NCI-H2029 (cell line): ENCODE results near the gene RRAGC.
"Not testable (repeated sequence)": the region's sequence is repeated elsewhere in the genome, so short reads cannot be mapped to it uniquely, and the experiment has no call there.

Source experiments
- DNase-seq: peaks from one replicate; lab custom pipeline; 2025; lab: John Stamatoyannopoulos, UW

The RRAGC gene

GRCh38 chr1:38858833-38859560 lies 575 bp downstream of the RRAGC start:
- DNase-seq, result peak; percentile 96

- DNase-seq, result no peak
Measured at GRCh38 chr1:38852780-38853179, 6.8 kb downstream of the RRAGC start.

GRCh38 chr1:38848071-38848470 lies 11.5 kb downstream of the RRAGC start:
- no peak for DNase-seq

- no peak for DNase-seq
Measured at GRCh38 chr1:38846210-38846609, 13.4 kb downstream of the RRAGC start.

- DNase-seq, result not testable (repeated sequence)
Measured at GRCh38 chr1:38845088-38845487, 14.5 kb downstream of the RRAGC start.

DNA sequence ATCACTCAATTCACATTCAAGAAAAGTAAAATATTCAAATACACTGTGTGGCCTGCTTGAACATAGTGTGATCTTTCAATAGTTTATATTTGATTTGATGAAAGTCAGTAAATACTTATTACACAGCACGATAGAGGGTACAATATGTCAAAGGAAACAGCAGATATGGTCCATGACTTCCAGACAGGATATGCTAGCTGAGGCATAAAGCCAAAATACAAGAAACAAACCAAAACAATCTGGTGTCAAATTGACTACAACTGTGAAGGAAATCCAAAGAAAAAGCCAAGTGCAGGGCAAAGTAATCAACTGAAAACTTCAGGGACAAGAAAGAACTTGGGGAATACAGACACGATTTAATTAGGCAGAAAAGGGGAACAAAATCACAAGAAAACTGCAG lies 19.3 kb downstream of the RRAGC start:
- DNase-seq, result no peak

DNA sequence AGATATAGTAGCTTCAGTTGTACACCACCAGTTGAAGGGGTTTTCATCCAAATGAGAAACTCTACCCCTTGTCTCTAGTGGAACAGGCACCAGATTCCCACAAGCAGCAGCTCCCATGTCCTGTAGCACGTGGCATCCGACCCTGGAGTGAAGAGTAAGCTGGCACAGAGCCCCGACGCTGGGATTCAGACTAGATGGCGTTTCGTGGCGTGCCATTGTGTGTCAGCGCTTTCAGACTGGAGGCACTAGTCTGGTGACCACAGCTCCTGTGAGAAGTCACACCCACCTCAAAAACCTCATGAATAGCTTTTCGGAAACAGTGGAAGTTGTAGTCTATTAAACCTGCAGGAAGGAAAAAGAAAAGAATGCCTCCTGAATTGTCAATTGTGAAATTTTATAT lies 20.2 kb downstream of the RRAGC start:
- DNase-seq, result no peak

- not testable (repeated sequence) for DNase-seq
Measured at GRCh38 chr1:38836316-38836715, 23.3 kb downstream of the RRAGC start.

DNA sequence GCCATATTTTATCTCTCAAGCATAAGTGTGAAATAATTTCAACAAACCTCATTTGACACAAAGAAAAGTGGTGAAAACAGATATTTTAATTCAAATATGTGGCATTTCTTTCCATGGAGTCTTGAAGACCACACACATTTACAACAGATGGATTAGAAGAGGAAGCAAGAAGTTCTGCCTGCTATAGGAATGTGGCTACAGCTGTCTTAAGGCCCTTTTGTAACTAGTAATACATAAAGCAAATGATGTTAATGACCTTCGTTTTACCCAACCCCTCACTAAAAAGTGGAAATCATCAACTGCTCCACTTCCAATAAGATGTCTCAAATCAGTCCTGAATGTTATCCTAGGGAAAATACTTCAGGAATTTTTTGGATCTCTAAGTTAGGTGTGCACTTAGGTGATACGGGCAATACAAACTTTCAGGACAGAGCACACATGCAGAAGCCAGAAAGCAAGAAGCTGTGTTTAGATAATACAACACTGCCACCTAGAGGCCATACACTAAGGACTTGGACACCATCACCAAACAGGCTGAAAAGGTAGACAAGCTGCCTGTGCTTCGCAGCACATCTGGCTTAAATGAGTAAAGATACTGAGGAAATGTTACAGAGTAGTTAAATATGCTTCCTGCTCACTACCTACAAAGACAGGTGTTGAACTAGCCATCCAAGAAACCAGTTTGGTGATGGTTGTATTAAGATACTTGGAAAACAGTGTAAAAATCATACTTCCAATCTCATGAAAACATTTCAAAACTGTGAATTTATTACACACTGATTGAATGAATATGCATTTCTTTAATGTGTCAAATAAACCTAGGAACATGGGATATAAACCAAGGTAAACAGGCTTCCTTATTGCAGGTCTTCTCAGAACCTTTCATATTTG lies 24.4 kb downstream of the RRAGC start:
- peak; percentile 100 for DNase-seq

- no peak for DNase-seq
Measured at GRCh38 chr1:38834221-38834782, 25.3 kb downstream of the RRAGC start.

DNA sequence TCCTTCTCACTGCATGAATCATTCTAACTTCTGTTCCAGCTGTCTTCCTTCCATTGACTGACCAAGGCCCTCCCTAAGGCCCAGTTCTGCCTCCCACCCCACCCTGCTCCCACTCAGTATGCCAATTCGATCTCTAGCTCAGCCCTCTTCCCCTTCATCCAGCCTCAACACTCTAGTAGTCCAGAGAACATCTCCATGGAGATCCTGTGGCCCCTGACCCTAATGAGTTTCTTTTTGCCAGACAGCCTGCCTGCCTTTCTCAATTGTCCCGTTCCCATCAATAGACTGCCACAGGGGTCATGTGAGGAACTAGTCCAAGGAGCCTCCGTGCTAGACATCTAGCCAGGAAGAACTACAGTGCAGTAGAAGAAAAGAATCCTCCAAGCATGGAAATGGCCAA lies 26.4 kb downstream of the RRAGC start:
- no peak for DNase-seq

- no peak for DNase-seq
Measured at GRCh38 chr1:38832370-38832734, 27.2 kb downstream of the RRAGC start.

DNA sequence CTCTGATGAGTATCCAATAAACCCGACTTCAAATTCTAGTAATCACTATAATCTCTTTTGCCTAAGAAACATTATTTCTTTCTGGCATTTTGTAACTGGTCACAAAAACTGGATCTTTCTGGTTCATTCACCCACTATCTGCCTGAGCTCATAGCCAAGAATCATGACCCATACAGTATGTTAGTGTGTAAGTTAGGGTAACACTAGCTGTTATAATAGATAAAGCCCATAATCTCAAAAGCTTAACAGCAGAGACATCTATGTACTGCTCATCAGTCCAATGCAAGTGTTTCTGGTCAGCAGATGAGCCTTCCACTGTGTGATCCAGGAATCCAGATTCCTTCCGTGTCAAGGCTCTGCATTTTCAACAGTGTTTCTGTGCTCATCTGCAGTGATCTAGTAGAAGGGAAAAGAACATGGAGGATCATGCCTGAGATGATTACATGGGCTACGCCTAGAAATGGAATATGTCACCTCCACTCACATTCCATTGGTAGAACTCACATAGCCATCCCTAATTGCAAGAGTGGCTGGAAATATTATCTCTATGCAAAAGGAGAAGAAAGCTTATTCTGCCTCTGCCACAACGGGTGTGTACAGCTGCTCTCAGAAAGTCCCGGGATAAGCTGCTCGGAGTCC lies 27.7 kb downstream of the RRAGC start:
- no peak for DNase-seq

- DNase-seq, result no peak
Measured at GRCh38 chr1:38829368-38829767, 30.2 kb downstream of the RRAGC start.

DNA sequence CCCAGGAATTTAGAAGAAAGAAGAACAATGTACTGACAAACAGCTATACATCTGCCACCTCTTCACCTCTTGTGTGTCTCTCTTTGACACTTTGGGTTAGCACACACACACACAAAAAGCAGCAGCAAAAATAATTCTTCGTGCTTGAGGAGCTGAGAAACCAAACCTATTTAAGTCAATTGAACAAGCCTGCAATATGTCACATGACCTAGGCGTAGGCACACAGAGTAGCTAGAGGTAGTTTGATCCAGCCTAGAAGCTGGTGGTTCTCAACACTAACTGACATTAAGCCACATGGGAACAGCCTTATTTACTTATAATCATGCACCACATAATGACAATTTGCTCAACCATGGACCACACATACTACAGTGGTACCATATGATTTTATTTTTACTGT lies 32.3 kb downstream of the RRAGC start:
- no peak for DNase-seq

GRCh38 chr1:38826886-38827285 lies 32.7 kb downstream of the RRAGC start:
- no peak for DNase-seq

DNA sequence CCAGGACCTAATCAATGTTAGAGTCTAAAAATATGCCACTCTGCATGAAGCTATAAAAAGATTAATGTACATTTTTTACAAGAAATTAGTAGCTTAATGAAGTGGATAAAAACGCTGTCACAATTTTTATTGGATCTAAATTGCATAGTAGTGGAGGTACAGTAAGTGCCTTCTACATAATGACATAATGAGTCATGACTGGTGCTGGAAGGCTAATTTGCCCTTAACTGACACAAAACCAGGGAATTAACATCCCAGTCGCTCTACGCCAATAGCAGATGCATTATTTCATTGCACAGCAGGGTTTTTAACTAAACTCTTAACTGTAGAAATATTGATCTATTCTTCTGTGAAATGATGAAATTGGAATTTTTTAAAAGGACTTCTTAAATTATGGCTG lies 33.3 kb downstream of the RRAGC start:
- DNase-seq, result no peak

DNA sequence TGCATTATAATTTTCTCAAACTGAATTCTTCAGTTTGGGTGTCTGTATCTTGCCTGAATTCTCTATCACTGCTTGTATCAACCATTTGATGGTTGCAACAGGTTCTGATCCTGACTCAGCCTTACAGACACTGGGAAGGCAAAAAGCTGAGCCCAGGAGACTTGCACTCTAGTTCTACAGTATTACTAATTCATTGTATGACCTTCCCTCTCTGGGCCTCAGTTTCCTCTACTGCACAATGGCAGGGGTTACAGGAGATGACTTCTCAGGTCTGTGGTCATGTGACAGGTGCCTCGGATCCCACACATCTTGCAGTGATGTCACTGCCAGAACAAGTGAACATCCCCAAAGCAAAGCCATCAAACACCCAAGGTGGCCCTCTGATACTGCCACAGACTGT lies 38.7 kb downstream of the RRAGC start:
- no peak for DNase-seq

DNA sequence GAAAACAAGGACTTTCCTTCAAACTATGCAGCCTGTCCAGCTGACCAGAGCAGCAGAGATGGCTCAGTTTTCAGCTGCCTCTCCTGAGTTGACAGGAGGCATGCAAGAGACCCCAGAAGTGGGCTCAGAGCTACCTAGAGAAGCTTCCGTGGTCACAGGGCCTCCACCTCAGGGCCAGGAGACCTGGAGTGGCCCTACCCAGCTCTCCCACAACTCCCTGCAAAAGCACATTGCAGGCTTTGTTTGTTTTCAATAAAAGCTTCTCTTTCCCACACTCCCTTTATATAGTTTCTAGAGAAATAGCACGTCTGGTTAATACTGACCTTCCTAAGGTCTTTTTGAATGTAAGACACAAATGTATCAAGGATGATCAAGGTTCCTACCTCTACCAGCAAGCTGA lies 40.1 kb downstream of the RRAGC start:
- no peak for DNase-seq

GRCh38 chr1:38819040-38819439 lies 40.5 kb downstream of the RRAGC start:
- DNase-seq, result no peak

DNA sequence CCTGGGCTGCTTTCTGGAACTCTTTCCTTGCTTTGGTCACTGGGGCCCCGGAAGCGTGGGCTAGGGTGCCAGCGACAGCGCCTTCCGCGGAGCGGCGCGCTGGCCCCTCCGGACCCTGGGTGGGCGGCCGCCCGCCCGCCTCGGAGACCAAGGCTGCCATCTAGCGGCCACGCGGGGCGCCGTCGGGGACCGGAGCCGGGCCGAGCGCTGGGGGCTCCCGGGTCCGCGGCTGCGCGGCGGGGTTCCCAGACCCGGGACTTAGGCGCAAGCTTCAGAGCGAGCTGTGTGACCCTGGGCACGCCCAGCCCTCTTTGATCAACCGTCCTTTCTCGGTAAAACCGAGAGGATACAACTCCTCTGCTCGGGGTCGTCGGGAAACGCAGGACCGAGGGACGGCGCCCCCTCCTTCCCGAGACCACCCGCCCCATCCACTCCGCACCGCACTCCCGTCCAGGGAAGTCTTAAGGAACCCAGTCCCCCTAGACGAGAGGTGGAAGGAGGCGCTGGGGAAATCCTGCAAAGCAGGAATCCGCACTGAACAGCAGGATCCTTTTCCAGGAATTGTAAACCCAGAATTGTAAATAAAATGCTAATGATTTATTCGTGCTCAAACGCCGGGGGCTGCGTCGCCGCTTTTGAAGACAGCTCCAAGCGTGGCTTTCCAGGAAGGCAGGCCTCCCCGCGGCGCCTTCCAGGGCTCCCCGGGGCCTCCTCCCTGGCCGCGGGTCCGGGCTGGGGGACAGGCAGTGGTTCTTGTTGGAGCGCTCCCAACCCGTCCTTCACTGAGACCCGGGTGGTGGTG lies 41.2 kb downstream of the RRAGC start:
- no peak for DNase-seq
